ENCODE data around the gene ALKBH4. TPM values are rescaled to one million over a fixed set of nuclear protein-coding genes. Genes with fewer than 3 reads are reported as not detected.

ALKBH4 gene
- total and polyA plus RNA-seq, 2 donors (not counting 3 experiments of a cell fraction or from before 2014, with no cell fraction given), result 5.3 to 10.8 TPM

GRCh38 chr7:102432442-102433218, 32.0 kb downstream of the ALKBH4 start:
- POLR2A ChIA-PET, result no interaction called here

More at GRCh38 chr7:102432442-102433218, 32.0 kb downstream of the ALKBH4 start:
- Histone ChIP-seq H3K4me2 (ENCODE audit: insufficient read depth, low read length) (peak overlapping the region; percentile 36), H3K4me1 (ENCODE audit: control insufficient read depth, extremely low read depth, insufficient read depth, low read length) (peaks cover 6% of the 10 kb centered on the region), H3K36me3 (ENCODE audit: control insufficient read depth in 2 of 2, extremely low read depth in 1 of 2, insufficient read depth in 2 of 2, low read length in 2 of 2) (no peaks in the 10 kb centered on the region), H3K9ac (replicated peaks; ENCODE audit: extremely low read depth, insufficient read depth, low read length) (peak overlapping the region; percentile 67), H3K79me2 (ENCODE audit: control insufficient read depth, insufficient read depth, low read length) (peaks cover 19% of the 10 kb centered on the region), H4K20me1 (replicated peaks; ENCODE audit: control insufficient read depth, extremely low read depth, insufficient read depth, low read length) (no peaks in the 10 kb centered on the region), H3K4me3 (replicated peaks in 1 of 3; ENCODE audit: insufficient read depth in 1 of 3, low read depth in 1 of 3, low read length in 3 of 3) (peak overlapping the region; percentile 30 to 98 (median 59)), H3K9me3 (replicated peaks; ENCODE audit: control insufficient read depth, insufficient read depth, low read length) (no peaks in the 10 kb centered on the region), H3K27me3 (ENCODE audit: control insufficient read depth in 2 of 2, insufficient read depth in 2 of 2, low read length in 2 of 2) (no peaks in the 10 kb centered on the region), H2AFZ (ENCODE audit: low read depth, low read length) (peak overlapping the region; percentile 89), H3K9me1 (replicated peaks; ENCODE audit: control insufficient read depth, extremely low read depth, insufficient read depth, low read length) (no peaks in the 10 kb centered on the region), H3K27ac (ENCODE audit: insufficient read depth, low read depth, low read length) (peak overlapping the region; percentile 42)
- peak; percentile 40 for FAIRE-seq
- dilution Hi-C loops (cut with MboI; ENCODE audit: extremely low pct_ligation_motif_present, low sequenced_read_pairs) (no loop called here), intact Hi-C loops (cut with micrococcal nuclease) (loop anchor here (1.0 kb wide), 1 partner anchor 32 kb away; the partner anchor contains the start of genes ALKBH4 and LRWD1)
- TF ChIP-seq FOS (IDR thresholded peaks at IDR 0.05; ENCODE audit: borderline replicate concordance, insufficient read depth, low read length), result no peak
- no peak for TF ChIP-seq POLR2A (IDR thresholded peaks at IDR 0.05; ENCODE audit: low read depth, low read length)
- TF ChIP-seq, protein P1, sequence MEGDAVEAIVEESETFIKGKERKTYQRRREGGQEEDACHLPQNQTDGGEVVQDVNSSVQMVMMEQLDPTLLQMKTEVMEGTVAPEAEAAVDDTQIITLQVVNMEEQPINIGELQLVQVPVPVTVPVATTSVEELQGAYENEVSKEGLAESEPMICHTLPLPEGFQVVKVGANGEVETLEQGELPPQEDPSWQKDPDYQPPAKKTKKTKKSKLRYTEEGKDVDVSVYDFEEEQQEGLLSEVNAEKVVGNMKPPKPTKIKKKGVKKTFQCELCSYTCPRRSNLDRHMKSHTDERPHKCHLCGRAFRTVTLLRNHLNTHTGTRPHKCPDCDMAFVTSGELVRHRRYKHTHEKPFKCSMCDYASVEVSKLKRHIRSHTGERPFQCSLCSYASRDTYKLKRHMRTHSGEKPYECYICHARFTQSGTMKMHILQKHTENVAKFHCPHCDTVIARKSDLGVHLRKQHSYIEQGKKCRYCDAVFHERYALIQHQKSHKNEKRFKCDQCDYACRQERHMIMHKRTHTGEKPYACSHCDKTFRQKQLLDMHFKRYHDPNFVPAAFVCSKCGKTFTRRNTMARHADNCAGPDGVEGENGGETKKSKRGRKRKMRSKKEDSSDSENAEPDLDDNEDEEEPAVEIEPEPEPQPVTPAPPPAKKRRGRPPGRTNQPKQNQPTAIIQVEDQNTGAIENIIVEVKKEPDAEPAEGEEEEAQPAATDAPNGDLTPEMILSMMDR (IDR thresholded peaks at IDR 0.05; ENCODE audit: extremely low read depth in 1 of 2, insufficient read depth in 1 of 2, low read depth in 1 of 2, low read length in 2 of 2), result no peak
- TF ChIP-seq, protein P2, sequence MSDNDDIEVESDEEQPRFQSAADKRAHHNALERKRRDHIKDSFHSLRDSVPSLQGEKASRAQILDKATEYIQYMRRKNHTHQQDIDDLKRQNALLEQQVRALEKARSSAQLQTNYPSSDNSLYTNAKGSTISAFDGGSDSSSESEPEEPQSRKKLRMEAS (IDR thresholded peaks at IDR 0.05; ENCODE audit: insufficient read depth, insufficient read length), result no peak
- no TSS peak for BruUV-seq (replicated peaks)
- CTCF ChIA-PET, result interaction anchor here (1.0 to 1.2 kb wide), 2 partner anchors 20 to 28 kb away, joined by 3 to 5 read pairs; no protein-coding TSS in a partner anchor
- DNase-seq (ENCODE audit: low read depth, low spot score), result no peak

All from endothelial cell of umbilical vein (primary cell).